OCI-LY1 (cell line): Measurements from ENCODE around the gene ABHD16A.

Experiments
- H2AFZ ChIP-seq: fragments of 200-600 bp; sonication (generic), shearing (Covaris generic); 2 replicates; pipeline ENCODE4 v1.6.0; 2014; ENCODE audit warnings: antibody characterized with exemption, mild to moderate bottlenecking, low read length
- H3F3A ChIP-seq: fragments of 200-600 bp; sonication (generic), shearing (Covaris generic); 2 replicates; pipeline ENCODE4 v1.6.0; 2014; ENCODE audit warnings: mild to moderate bottlenecking, antibody characterized with exemption, low read length, moderate library complexity; ENCODE audit not compliant: insufficient read depth
- H3K27ac ChIP-seq: fragments of 200-600 bp; sonication (generic); 2 replicates; pipeline ENCODE4 v1.5.1; 2014; ENCODE audit warnings: low read length, mixed run types, mild to moderate bottlenecking, low read depth; ENCODE audit not compliant: poor library complexity, severe bottlenecking
- H3K27me3 ChIP-seq: fragments of 200-600 bp; sonication (generic); 2 replicates; pipeline ENCODE4 v1.6.0; 2014; ENCODE audit warnings: antibody characterized with exemption, mild to moderate bottlenecking, low read length, moderate library complexity; ENCODE audit not compliant: insufficient read depth
- H3K36me3 ChIP-seq: fragments of 200-600 bp; sonication (generic); 2 replicates; pipeline ENCODE4 v1.6.1; 2014; ENCODE audit warnings: mild to moderate bottlenecking, antibody characterized with exemption, low read length, moderate library complexity, mixed read lengths; ENCODE audit not compliant: insufficient read depth
- H3K4me1 ChIP-seq: fragments of 200-600 bp; sonication (generic); 2 replicates; pipeline ENCODE4 v1.5.1; 2014; ENCODE audit warnings: mild to moderate bottlenecking, low read length, moderate library complexity; ENCODE audit not compliant: insufficient read depth, severe bottlenecking
- H3K4me2 ChIP-seq: fragments of 200-600 bp; sonication (generic), shearing (Covaris generic); 2 replicates; pipeline ENCODE4 v1.6.1; 2014; ENCODE audit warnings: low read length
- H3K4me3 ChIP-seq: fragments of 200-600 bp; sonication (generic); 2 replicates; pipeline ENCODE4 v1.5.1; 2014; ENCODE audit warnings: low read length, low read depth, mild to moderate bottlenecking, mixed read lengths; ENCODE audit not compliant: poor library complexity, severe bottlenecking
- H3K79me2 ChIP-seq: fragments of 200-600 bp; shearing (Covaris generic); 2 replicates; pipeline ENCODE4 v1.6.1; 2016; ENCODE audit warnings: mixed run types, low read length, mixed read lengths; ENCODE audit not compliant: insufficient read depth
- H3K9ac ChIP-seq: fragments of 200-600 bp; sonication (generic), shearing (Covaris generic); 2 replicates; pipeline ENCODE4 v1.6.1; 2014; ENCODE audit warnings: mild to moderate bottlenecking, low read length, mixed read lengths
- H3K9me2 ChIP-seq: fragments of 200-600 bp; sonication (generic), shearing (Covaris generic); 2 replicates; pipeline ENCODE4 v1.6.1; 2014; ENCODE audit warnings: low read depth, mild to moderate bottlenecking, low read length, mixed read lengths
- H3K9me3 ChIP-seq: fragments of 200-600 bp; shearing (Covaris generic); 2 replicates; pipeline ENCODE4 v1.6.1; 2014; ENCODE audit warnings: low read length, mixed read lengths
- H4K20me1 ChIP-seq: fragments of 200-600 bp; sonication (generic), shearing (Covaris generic); 2 replicates; pipeline ENCODE4 v1.6.0; 2016; ENCODE audit warnings: mild to moderate bottlenecking, low read length; ENCODE audit not compliant: insufficient read depth
- EZH2 ChIP-seq: fragments of 200-600 bp; sonication (generic), shearing (Covaris generic); IDR thresholded peaks from 2 replicates; pipeline ENCODE4 v1.8.0; 2017; ENCODE audit warnings: borderline replicate concordance, mixed run types, mild to moderate bottlenecking, antibody characterized with exemption, low read length, moderate library complexity, mixed read lengths
- TF ChIP-seq, protein P1 (sequence below): fragments of 200-600 bp; sonication (generic), shearing (Covaris generic); IDR thresholded peaks from 2 replicates; pipeline ENCODE4 v1.5.1; 2017; ENCODE audit warnings: mild to moderate bottlenecking, antibody characterized with exemption, low read length, moderate library complexity, mixed read lengths

The ABHD16A gene

GRCh38 chr6:31686483-31686882 is 16.6 kb downstream of the ABHD16A start:
- Histone ChIP-seq H3K9me3 (no peaks in the 10 kb centered on the region), H3K36me3 (peaks cover 46% of the 10 kb centered on the region), H3K27me3 (no peaks in the 10 kb centered on the region), H2AFZ (no peak overlapping the region), H3K4me2 (no peak overlapping the region), H4K20me1 (no peaks in the 10 kb centered on the region), H3K27ac (no peak overlapping the region), H3K4me1 (peaks cover 9% of the 10 kb centered on the region), H3K9me2 (no peaks in the 10 kb centered on the region), H3K9ac (no peak overlapping the region), H3K79me2 (no peaks in the 10 kb centered on the region), H3F3A (no peaks in the 10 kb centered on the region), H3K4me3 (no peak overlapping the region)
- TF ChIP-seq, protein P1, sequence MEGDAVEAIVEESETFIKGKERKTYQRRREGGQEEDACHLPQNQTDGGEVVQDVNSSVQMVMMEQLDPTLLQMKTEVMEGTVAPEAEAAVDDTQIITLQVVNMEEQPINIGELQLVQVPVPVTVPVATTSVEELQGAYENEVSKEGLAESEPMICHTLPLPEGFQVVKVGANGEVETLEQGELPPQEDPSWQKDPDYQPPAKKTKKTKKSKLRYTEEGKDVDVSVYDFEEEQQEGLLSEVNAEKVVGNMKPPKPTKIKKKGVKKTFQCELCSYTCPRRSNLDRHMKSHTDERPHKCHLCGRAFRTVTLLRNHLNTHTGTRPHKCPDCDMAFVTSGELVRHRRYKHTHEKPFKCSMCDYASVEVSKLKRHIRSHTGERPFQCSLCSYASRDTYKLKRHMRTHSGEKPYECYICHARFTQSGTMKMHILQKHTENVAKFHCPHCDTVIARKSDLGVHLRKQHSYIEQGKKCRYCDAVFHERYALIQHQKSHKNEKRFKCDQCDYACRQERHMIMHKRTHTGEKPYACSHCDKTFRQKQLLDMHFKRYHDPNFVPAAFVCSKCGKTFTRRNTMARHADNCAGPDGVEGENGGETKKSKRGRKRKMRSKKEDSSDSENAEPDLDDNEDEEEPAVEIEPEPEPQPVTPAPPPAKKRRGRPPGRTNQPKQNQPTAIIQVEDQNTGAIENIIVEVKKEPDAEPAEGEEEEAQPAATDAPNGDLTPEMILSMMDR, result no peak
- TF ChIP-seq EZH2, result no peak

GRCh38 chr6:31683591-31683990 is 19.5 kb downstream of the ABHD16A start:
- Histone ChIP-seq H3K9me3 (no peaks in the 10 kb centered on the region), H3F3A (no peaks in the 10 kb centered on the region), H3K27ac (no peak overlapping the region), H3K9me2 (no peaks in the 10 kb centered on the region), H4K20me1 (no peaks in the 10 kb centered on the region), H3K9ac (no peak overlapping the region), H3K79me2 (no peaks in the 10 kb centered on the region), H3K36me3 (peaks cover 30% of the 10 kb centered on the region), H3K4me3 (no peak overlapping the region), H3K4me2 (no peak overlapping the region), H2AFZ (no peak overlapping the region), H3K27me3 (no peaks in the 10 kb centered on the region), H3K4me1 (peaks cover 12% of the 10 kb centered on the region)
- TF ChIP-seq, protein P1, result no peak
- no peak for TF ChIP-seq EZH2

DNA sequence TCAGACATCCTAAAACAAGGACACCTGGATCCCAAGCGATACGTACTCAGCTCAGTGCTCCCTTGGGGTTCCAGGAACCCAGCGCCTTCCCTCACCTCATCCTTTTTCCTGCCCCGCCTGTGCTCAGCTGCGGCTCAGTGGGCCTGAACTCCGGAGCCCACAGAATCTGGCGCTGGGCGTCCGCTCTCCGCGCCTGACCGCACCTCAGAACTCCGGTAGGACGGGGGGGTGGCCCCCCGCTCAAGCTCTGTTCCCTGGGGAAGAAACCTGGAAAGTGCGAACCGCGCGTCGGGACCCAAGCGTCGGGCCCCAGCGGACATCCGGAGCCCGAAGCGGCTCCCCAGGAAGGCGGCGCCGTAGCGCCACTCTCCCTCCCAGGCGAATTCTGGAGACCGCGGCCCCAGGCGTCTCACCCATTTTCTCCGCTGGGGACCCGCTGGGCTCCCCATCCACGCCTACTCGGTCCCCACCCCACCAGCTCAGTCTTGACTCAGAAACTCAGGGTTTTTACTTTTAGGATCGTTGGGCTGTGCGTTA is 21.9 kb downstream of the ABHD16A start:
- H3K4me3 ChIP-seq, result peak overlapping the region; percentile 49
- no peak for TF ChIP-seq EZH2
- TF ChIP-seq, protein P1, result no peak
- H3K4me2 ChIP-seq, result peak overlapping the region; percentile 69
- peak overlapping the region; percentile 30; the same call in 1 of the 2 replicates for H3K9ac ChIP-seq
- no peaks in the 10 kb centered on the region for H4K20me1 ChIP-seq
- no peak overlapping the region for H3K27ac ChIP-seq
- no peaks in the 10 kb centered on the region for H3K9me2 ChIP-seq
- no peaks in the 10 kb centered on the region for H3K79me2 ChIP-seq
- H3K4me1 ChIP-seq, result peaks cover 16% of the 10 kb centered on the region
- H3K36me3 ChIP-seq, result peaks cover 6% of the 10 kb centered on the region; the same call in 1 of the 2 replicates
- no peaks in the 10 kb centered on the region for H3K27me3 ChIP-seq
- no peaks in the 10 kb centered on the region for H3K9me3 ChIP-seq
- H2AFZ ChIP-seq, result no peak overlapping the region
- no peaks in the 10 kb centered on the region for H3F3A ChIP-seq
